GM23338 (cell line): ENCODE data around the gene GPC5. TPM values are rescaled to one million over a fixed set of nuclear protein-coding genes. Genes with fewer than 3 reads are reported as not detected.

ENCODE experiments used
- ATAC-seq: fragments of 200-7000 bp; cut with Tn5 transposase; 3 replicates; pipeline ENCODE4 v1.9.1; 2020
- DNase-seq: peaks from one replicate; pipeline ENCODE4 v3.0.0-alpha.2; 2015; ENCODE audit warnings: low spot score
- H2AFZ ChIP-seq: fragments of 200-600 bp; sonication (generic); 2 replicates; pipeline ENCODE4 v1.8.0; 2016; ENCODE audit warnings: antibody characterized with exemption, mild to moderate bottlenecking, moderate library complexity
- H3F3A ChIP-seq: fragments of 200-600 bp; sonication (generic); replicated peaks from 2 replicates; pipeline ENCODE4 v1.8.0; 2017; ENCODE audit warnings: antibody characterized with exemption, mixed run types, low read depth
- H3K27ac ChIP-seq: fragments of 200-600 bp; sonication (generic); 2 replicates; pipeline ENCODE4 v1.6.1; 2016; ENCODE audit warnings: low read depth
- H3K27me3 ChIP-seq: fragments of 200-600 bp; sonication (generic); 2 replicates; pipeline ENCODE4 v1.8.0; 2016; ENCODE audit warnings: mild to moderate bottlenecking, mixed run types, moderate library complexity; ENCODE audit not compliant: insufficient read depth
- H3K36me3 ChIP-seq: fragments of 200-600 bp; sonication (generic); 2 replicates; pipeline ENCODE4 v1.8.0; 2016; ENCODE audit warnings: mild to moderate bottlenecking; ENCODE audit not compliant: insufficient read depth
- H3K4me1 ChIP-seq: fragments of 200-600 bp; sonication (generic); 2 replicates; pipeline ENCODE4 v1.8.0; 2016; ENCODE audit warnings: mild to moderate bottlenecking, moderate library complexity; ENCODE audit not compliant: insufficient read depth
- H3K4me2 ChIP-seq: fragments of 200-600 bp; sonication (generic); 2 replicates; pipeline ENCODE4 v1.7.1; 2017; ENCODE audit warnings: mixed run types
- H3K4me3 ChIP-seq: fragments of 200-600 bp; sonication (generic); 2 replicates; pipeline ENCODE4 v1.6.1; 2016; ENCODE audit warnings: mixed run types
- H3K79me2 ChIP-seq: fragments of 200-600 bp; sonication (generic); replicated peaks from 2 replicates; pipeline ENCODE4 v1.8.0; 2017; ENCODE audit warnings: mild to moderate bottlenecking; ENCODE audit not compliant: insufficient read depth
- H3K9me2 ChIP-seq: fragments of 200-600 bp; sonication (generic); 2 replicates; pipeline ENCODE4 v1.8.0; 2017; ENCODE audit not compliant: insufficient read depth
- H4K20me1 ChIP-seq: fragments of 200-600 bp; sonication (generic); replicated peaks from 2 replicates; pipeline ENCODE4 v1.8.0; 2017; ENCODE audit warnings: mild to moderate bottlenecking; ENCODE audit not compliant: insufficient read depth
- H3K27ac Mint-ChIP-seq: 2 replicates; pipeline ENCODE4 v1.8.0; 2020; ENCODE audit warnings: inconsistent platforms, mild to moderate bottlenecking, moderate library complexity, mixed read lengths
- H3K27me3 Mint-ChIP-seq: 3 replicates; pipeline ENCODE4 v1.8.0; 2022; ENCODE audit warnings: low read depth, mild to moderate bottlenecking, moderate library complexity, mixed read lengths, inconsistent platforms; ENCODE audit not compliant: insufficient read depth, poor library complexity
- H3K36me3 Mint-ChIP-seq: 3 replicates; pipeline ENCODE4 v1.8.0; 2021; ENCODE audit warnings: low read depth, mild to moderate bottlenecking, inconsistent platforms, moderate library complexity, mixed read lengths
- H3K4me1 Mint-ChIP-seq: 3 replicates; pipeline ENCODE4 v1.8.0; 2020; ENCODE audit warnings: mild to moderate bottlenecking, inconsistent platforms, mixed read lengths
- H3K4me3 Mint-ChIP-seq: 3 replicates; pipeline ENCODE4 v1.8.0; 2021; ENCODE audit warnings: moderate library complexity, mild to moderate bottlenecking, inconsistent platforms, mixed read lengths
- H3K9me3 Mint-ChIP-seq: 3 replicates; pipeline ENCODE4 v1.8.0; 2020; ENCODE audit warnings: moderate library complexity, mild to moderate bottlenecking, inconsistent platforms, mixed read lengths
- CREB1 ChIP-seq: fragments of 250-450 bp; sonication (Bioruptor Pico); IDR thresholded peaks from 2 replicates; pipeline ENCODE4 v1.5.0; 2020; ENCODE audit warnings: low read depth, mild to moderate bottlenecking, moderate library complexity
- CTCF ChIP-seq, 2 experiments: fragments of 200-600 bp in 1 of 2; sonication (generic) in 1 of 2; conservative IDR thresholded peaks; 2 replicates each; pipeline versions ENCODE4 v1.5.1 to v1.6.1; 2016 to 2017; ENCODE audit warnings: antibody characterized with exemption in 2 of 2, low read depth in 2 of 2, mild to moderate bottlenecking in 2 of 2, moderate library complexity in 1 of 2
- ETS1 ChIP-seq: IDR thresholded peaks from 2 replicates; pipeline ENCODE4 v1.6.1; 2016; ENCODE audit warnings: antibody characterized with exemption
- EZH2 ChIP-seq: fragments of 200-600 bp; sonication (generic); IDR thresholded peaks from one replicate; pipeline ENCODE4 v1.8.0; 2017; ENCODE audit warnings: antibody characterized with exemption, mild to moderate bottlenecking, low read depth; ENCODE audit not compliant: unreplicated experiment
- EZH2phosphoT487 ChIP-seq: fragments of 200-600 bp; sonication (generic); IDR thresholded peaks from one replicate; pipeline ENCODE4 v1.8.1; 2018; ENCODE audit warnings: antibody characterized with exemption; ENCODE audit not compliant: unreplicated experiment
- JUNB ChIP-seq: IDR thresholded peaks from one replicate; pipeline ENCODE4 v1.6.1; 2016; ENCODE audit warnings: antibody characterized with exemption; ENCODE audit not compliant: unreplicated experiment
- NANOG ChIP-seq: IDR thresholded peaks from 2 replicates; pipeline ENCODE4 v1.6.1; 2016; ENCODE audit warnings: antibody characterized with exemption, borderline replicate concordance
- POLR2AphosphoS5 ChIP-seq: IDR thresholded peaks from 2 replicates; pipeline ENCODE4 v1.6.1; 2016; ENCODE audit warnings: antibody characterized with exemption, low read depth
- REST ChIP-seq: IDR thresholded peaks from one replicate; pipeline ENCODE4 v1.6.1; 2018; ENCODE audit warnings: antibody characterized with exemption; ENCODE audit not compliant: unreplicated experiment
- STAT1 ChIP-seq: IDR thresholded peaks from one replicate; pipeline ENCODE4 v1.6.1; 2016; ENCODE audit warnings: antibody characterized with exemption; ENCODE audit not compliant: unreplicated experiment
- ZNF114 ChIP-seq: fragments of 250-450 bp; sonication (Bioruptor Pico); IDR thresholded peaks from 2 replicates; pipeline ENCODE4 v1.5.0; 2020; ENCODE audit warnings: mild to moderate bottlenecking, moderate library complexity
- ZNF331 ChIP-seq: fragments of 250-450 bp; sonication (Bioruptor Pico); IDR thresholded peaks from 2 replicates; pipeline ENCODE4 v1.5.0; 2020; ENCODE audit warnings: low read depth, mild to moderate bottlenecking, moderate library complexity
- ZNF462 ChIP-seq: fragments of 250-450 bp; sonication (Bioruptor Pico); IDR thresholded peaks from 2 replicates; pipeline ENCODE4 v1.5.0; 2020; ENCODE audit warnings: mild to moderate bottlenecking, moderate library complexity
- polyA plus RNA-seq: library from polyadenylated mRNA; unstranded; fragments of >200 nt; fragmentation: Nextera tagmentation; extraction: Ambion mirVana; gene quantifications from 2 replicates; pipeline ENCODE4 v1.2.1, GENCODE V29; 2016
- total RNA-seq: library from RNA; depleted of rRNA; stranded (reverse); fragments of >200 nt; shearing (Covaris generic); gene quantifications from 2 replicates; pipeline ENCODE4 v1.2.3, GENCODE V29; 2014

GPC5 gene
- total and polyA plus RNA-seq, 2 experiments from 2014 or later, result 0.95 to 1.1 TPM

- no peaks in the 10 kb centered on the region for H3K9me3 Mint-ChIP-seq
- Histone ChIP-seq H3K27ac (no peak overlapping the region), H4K20me1 (no peaks in the 10 kb centered on the region), H2AFZ (no peak overlapping the region), H3K36me3 (no peaks in the 10 kb centered on the region), H3K79me2 (no peaks in the 10 kb centered on the region), H3K4me2 (no peak overlapping the region), H3F3A (no peaks in the 10 kb centered on the region), H3K4me3 (no peak overlapping the region), H3K4me1 (no peaks in the 10 kb centered on the region), H3K9me2 (no peaks in the 10 kb centered on the region), H3K27me3 (no peaks in the 10 kb centered on the region)
- no peak overlapping the region for H3K4me3 Mint-ChIP-seq
- no peaks in the 10 kb centered on the region for H3K36me3 Mint-ChIP-seq
- no peak for DNase-seq
- ATAC-seq, result no peak
- no peak overlapping the region for H3K27ac Mint-ChIP-seq
- no peaks in the 10 kb centered on the region for H3K27me3 Mint-ChIP-seq
- H3K4me1 Mint-ChIP-seq, result peaks cover 2% of the 10 kb centered on the region; the same call in 1 of the 3 replicates
- no peak for TF ChIP-seq ETS1
- no peak for TF ChIP-seq EZH2phosphoT487
- TF ChIP-seq POLR2AphosphoS5, result no peak
- no peak for TF ChIP-seq ZNF114 (CRISPR knock-in tag)
- TF ChIP-seq NANOG, result no peak
- no peak for TF ChIP-seq CTCF (conservative IDR thresholded peaks at IDR 0.05; ENCODE audit: low read depth in 2 of 2)
- TF ChIP-seq EZH2, result no peak
- TF ChIP-seq REST, result no peak
- TF ChIP-seq CREB1 (CRISPR knock-in tag), result no peak
- no peak for TF ChIP-seq ZNF331 (CRISPR knock-in tag)
- TF ChIP-seq STAT1, result no peak
- TF ChIP-seq ZNF462 (CRISPR knock-in tag), result no peak
- no peak for TF ChIP-seq JUNB
Measured at GRCh38 chr13:91725646-91726045, 327.2 kb downstream of the GPC5 start.
